Muscle of arm (tissue), 12 donors: ENCODE results near the gene INVS. TPM values are rescaled to one million over a fixed set of nuclear protein-coding genes. Genes with fewer than 3 reads are reported as not detected.
A peak's percentile ranks its signal among the peaks of the same experiment; 100 is the strongest.
"Not testable (repeated sequence)": the region's sequence is repeated elsewhere in the genome, so short reads cannot be mapped to it uniquely, and the experiment has no call there.

Source experiments
- DNase-seq: peaks from one replicate; pipeline ENCODE4 v3.0.0-alpha.2; 2013
- polyA plus RNA-seq, 12 donors: library from polyadenylated mRNA; unstranded; fragments of 120-200 nt; gene quantifications; one replicate each; pipeline ENCODE4 v1.2.1, GENCODE V29; 2013; ENCODE audit not compliant: insufficient read length in 12 of 12

INVS gene
- polyA plus RNA-seq, 12 donors: 9.4 to 19.2 (median 14.3) TPM; not detected in 1

GRCh38 chr9:100196215-100196614, 97.2 kb downstream of the INVS start:
- no peak for DNase-seq

GRCh38 chr9:100196828-100197227, 97.8 kb downstream of the INVS start:
- no peak for DNase-seq

GRCh38 chr9:100197553-100197952, 98.5 kb downstream of the INVS start:
- DNase-seq: no peak

GRCh38 chr9:100202806-100203205, 103.8 kb downstream of the INVS start:
- DNase-seq: no peak

GRCh38 chr9:100204796-100205195, 105.8 kb downstream of the INVS start:
- DNase-seq: no peak

- no peak for DNase-seq
Measured at GRCh38 chr9:100206899-100207298, 107.9 kb downstream of the INVS start.

- no peak for DNase-seq
Measured at GRCh38 chr9:100208673-100209072, 109.6 kb downstream of the INVS start.

GRCh38 chr9:100211476-100211875, 112.4 kb downstream of the INVS start:
- peak; percentile 91 for DNase-seq

GRCh38 chr9:100213730-100214477, 114.9 kb downstream of the INVS start:
- no peak for DNase-seq

GRCh38 chr9:100216178-100216787, 117.2 kb downstream of the INVS start:
- no peak for DNase-seq

- DNase-seq: no peak
Measured at GRCh38 chr9:100217536-100217935, 118.5 kb downstream of the INVS start.

GRCh38 chr9:100219347-100219746, 120.3 kb downstream of the INVS start:
- DNase-seq: no peak

- DNase-seq: no peak
Measured at GRCh38 chr9:100220936-100221335, 121.9 kb downstream of the INVS start.

- no peak for DNase-seq
Measured at GRCh38 chr9:100221538-100221937, 122.5 kb downstream of the INVS start.

GRCh38 chr9:100222674-100223073, 123.6 kb downstream of the INVS start:
- DNase-seq: no peak

- no peak for DNase-seq
Measured at GRCh38 chr9:100227636-100228035, 128.6 kb downstream of the INVS start.

GRCh38 chr9:100228352-100228869, 129.4 kb downstream of the INVS start:
- DNase-seq: no peak

GRCh38 chr9:100229136-100229535, 130.1 kb downstream of the INVS start:
- DNase-seq: no peak

- no peak for DNase-seq
Measured at GRCh38 chr9:100229561-100229960, 130.5 kb downstream of the INVS start.

- not testable (repeated sequence) for DNase-seq
Measured at GRCh38 chr9:100236986-100237385, 137.9 kb downstream of the INVS start.

- DNase-seq: no peak
Measured at GRCh38 chr9:100240512-100240911, 141.5 kb downstream of the INVS start.

- DNase-seq: no peak
Measured at GRCh38 chr9:100267211-100267610, 168.2 kb downstream of the INVS start.

- no peak for DNase-seq
Measured at GRCh38 chr9:100268271-100268670, 169.2 kb downstream of the INVS start.
